A673 (cell line): ENCODE results near the gene CMTM4.

Experiments used
- EZH2 ChIP-seq: fragments of 200-600 bp; sonication (generic); IDR thresholded peaks from 2 replicates; pipeline ENCODE4 v1.6.1; 2017; ENCODE audit warnings: borderline replicate concordance, low read depth, mild to moderate bottlenecking, mixed read lengths, antibody characterized with exemption, low read length; ENCODE audit not compliant: poor library complexity, severe bottlenecking
- TF ChIP-seq, protein P1 (sequence below): fragments of 300-800, 200-600 bp; sonication (generic); conservative IDR thresholded peaks from 2 replicates; pipeline ENCODE4 v1.5.1; 2017; ENCODE audit warnings: low read depth, mild to moderate bottlenecking, antibody characterized with exemption, low read length, moderate library complexity, mixed read lengths

DNA sequence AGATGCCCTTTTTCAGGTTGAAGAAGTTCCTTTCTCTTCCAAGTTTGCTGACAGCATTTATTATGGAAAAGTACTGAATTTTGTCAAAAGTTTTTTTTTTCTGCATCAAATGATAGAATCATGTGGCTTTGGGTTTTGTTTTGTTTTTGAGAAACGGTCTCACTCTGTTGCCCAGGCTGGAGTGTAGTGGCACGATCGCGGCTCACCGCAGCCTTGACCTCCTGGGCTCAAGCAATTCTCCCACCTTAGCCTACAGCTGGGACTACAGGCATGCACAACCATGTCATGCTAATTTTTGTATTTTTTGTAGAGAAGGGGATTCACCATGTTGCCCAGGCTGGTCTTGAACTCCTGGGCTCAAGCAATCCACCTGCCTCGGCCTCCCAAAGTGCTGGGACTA lies 7.3 kb downstream of the CMTM4 start:
- TF ChIP-seq, protein P1, sequence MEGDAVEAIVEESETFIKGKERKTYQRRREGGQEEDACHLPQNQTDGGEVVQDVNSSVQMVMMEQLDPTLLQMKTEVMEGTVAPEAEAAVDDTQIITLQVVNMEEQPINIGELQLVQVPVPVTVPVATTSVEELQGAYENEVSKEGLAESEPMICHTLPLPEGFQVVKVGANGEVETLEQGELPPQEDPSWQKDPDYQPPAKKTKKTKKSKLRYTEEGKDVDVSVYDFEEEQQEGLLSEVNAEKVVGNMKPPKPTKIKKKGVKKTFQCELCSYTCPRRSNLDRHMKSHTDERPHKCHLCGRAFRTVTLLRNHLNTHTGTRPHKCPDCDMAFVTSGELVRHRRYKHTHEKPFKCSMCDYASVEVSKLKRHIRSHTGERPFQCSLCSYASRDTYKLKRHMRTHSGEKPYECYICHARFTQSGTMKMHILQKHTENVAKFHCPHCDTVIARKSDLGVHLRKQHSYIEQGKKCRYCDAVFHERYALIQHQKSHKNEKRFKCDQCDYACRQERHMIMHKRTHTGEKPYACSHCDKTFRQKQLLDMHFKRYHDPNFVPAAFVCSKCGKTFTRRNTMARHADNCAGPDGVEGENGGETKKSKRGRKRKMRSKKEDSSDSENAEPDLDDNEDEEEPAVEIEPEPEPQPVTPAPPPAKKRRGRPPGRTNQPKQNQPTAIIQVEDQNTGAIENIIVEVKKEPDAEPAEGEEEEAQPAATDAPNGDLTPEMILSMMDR, result no peak
- TF ChIP-seq EZH2, result no peak
